ENCODE data around the gene TNXB. TPM values are rescaled to one million over a fixed set of nuclear protein-coding genes. Genes with fewer than 3 reads are reported as not detected.
A peak's percentile ranks its signal among the peaks of the same experiment; 100 is the strongest.

TNXB gene
- total and polyA plus RNA-seq, 9 of the 15 experiments (the other 6 are each of a cell fraction or from before 2014, with no cell fraction given): 0.14 to 28.1 (median 12.4) TPM

DNA sequence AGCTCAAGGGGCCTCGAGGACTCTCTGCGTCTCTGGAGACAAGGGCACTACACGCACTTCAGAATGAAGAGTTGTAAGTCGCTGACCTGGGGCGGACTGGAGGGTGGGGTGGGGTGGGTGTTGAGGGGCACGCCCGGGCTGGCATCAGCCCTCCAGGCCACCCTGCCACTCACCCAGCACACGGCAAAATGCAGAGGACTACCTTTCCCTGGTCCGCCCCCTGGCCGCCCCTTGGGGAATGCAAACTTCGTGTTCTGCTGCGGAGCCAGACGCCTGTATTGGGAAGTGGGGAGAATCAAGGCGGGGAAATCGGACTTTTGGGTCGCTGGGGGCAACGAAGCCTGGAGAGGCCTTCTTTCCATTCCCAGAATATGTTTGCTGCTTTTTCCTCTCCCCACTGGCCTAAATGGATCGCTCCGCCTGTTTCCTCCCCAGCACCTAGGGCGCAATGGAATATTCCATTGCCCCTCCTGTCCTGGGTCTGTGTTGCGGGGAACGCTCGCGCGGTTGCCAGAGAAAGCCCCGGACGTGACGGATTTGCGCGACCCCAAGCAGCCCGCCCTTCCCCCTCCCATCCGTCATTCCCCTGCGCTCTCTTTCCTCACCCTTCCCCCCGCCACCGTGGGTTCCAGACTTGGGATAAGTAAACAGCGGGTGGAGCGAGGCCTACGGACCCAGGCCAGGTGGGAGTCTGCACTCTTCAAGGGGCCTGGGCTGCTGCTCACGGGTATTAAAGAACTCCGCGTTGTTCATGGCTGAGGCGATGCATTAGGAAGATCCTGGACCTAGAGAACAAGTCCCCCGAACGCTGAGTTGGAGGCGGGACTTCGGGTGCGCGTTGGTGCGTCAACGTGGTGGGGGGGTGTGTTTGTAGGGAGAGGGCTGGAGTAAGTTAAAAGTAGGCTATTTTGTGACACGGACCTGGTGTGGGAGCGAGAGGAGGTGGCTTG lies 44.7 kb upstream of the TNXB start, which contains the start of gene PPT2 (continued):
- TF ChIP-seq SOX6 (IDR thresholded peaks at IDR 0.05): peak; percentile 41; the same call in 1 of the 2 replicates
- TF ChIP-seq CEBPG (CRISPR knock-in tag; IDR thresholded peaks at IDR 0.05): no peak; the same call in 1 of the 2 replicates
- no peak for TF ChIP-seq CEBPG (tag; conservative IDR thresholded peaks at IDR 0.05 in 1 of 2, IDR thresholded peaks at IDR 0.05 in 1 of 2)
- no peak for TF ChIP-seq RFX7 (CRISPR knock-in tag; IDR thresholded peaks at IDR 0.05)
- TF ChIP-seq CBFB (CRISPR knock-in tag; IDR thresholded peaks at IDR 0.05): no peak
- TF ChIP-seq RBBP5 (IDR thresholded peaks at IDR 0.05; ENCODE audit: borderline replicate concordance, insufficient read depth, low read length, poor library complexity, severe bottlenecking): no peak
- TF ChIP-seq LEF1 (IDR thresholded peaks at IDR 0.05): peak; percentile 83
- TF ChIP-seq ZNF354B (CRISPR knock-in tag; IDR thresholded peaks at IDR 0.05): no peak
- TF ChIP-seq, protein P1, sequence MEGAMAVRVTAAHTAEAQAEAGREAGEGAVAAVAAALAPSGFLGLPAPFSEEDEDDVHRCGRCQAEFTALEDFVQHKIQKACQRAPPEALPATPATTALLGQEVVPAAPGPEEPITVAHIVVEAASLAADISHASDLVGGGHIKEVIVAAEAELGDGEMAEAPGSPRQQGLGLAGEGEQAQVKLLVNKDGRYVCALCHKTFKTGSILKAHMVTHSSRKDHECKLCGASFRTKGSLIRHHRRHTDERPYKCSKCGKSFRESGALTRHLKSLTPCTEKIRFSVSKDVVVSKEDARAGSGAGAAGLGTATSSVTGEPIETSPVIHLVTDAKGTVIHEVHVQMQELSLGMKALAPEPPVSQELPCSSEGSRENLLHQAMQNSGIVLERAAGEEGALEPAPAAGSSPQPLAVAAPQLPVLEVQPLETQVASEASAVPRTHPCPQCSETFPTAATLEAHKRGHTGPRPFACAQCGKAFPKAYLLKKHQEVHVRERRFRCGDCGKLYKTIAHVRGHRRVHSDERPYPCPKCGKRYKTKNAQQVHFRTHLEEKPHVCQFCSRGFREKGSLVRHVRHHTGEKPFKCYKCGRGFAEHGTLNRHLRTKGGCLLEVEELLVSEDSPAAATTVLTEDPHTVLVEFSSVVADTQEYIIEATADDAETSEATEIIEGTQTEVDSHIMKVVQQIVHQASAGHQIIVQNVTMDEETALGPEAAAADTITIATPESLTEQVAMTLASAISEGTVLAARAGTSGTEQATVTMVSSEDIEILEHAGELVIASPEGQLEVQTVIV (CRISPR knock-in tag; IDR thresholded peaks at IDR 0.05; ENCODE audit: borderline replicate concordance): no peak
- TF ChIP-seq KLF16 (IDR thresholded peaks at IDR 0.05): no peak
- no peak for TF ChIP-seq RHOXF2B (CRISPR knock-in tag; conservative IDR thresholded peaks at IDR 0.05)
- TF ChIP-seq NCOA6 (IDR thresholded peaks at IDR 0.05): no peak
- TF ChIP-seq, protein P2, sequence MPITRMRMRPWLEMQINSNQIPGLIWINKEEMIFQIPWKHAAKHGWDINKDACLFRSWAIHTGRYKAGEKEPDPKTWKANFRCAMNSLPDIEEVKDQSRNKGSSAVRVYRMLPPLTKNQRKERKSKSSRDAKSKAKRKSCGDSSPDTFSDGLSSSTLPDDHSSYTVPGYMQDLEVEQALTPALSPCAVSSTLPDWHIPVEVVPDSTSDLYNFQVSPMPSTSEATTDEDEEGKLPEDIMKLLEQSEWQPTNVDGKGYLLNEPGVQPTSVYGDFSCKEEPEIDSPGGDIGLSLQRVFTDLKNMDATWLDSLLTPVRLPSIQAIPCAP (CRISPR knock-in tag; IDR thresholded peaks at IDR 0.05; ENCODE audit: borderline replicate concordance): no peak
- TF ChIP-seq MEIS2 (IDR thresholded peaks at IDR 0.05; ENCODE audit: partially characterized antibody): peak; percentile 29
- peak; percentile 60; the same call in 1 of the 2 replicates for TF ChIP-seq ZNF175 (CRISPR knock-in tag; IDR thresholded peaks at IDR 0.05; ENCODE audit: low read depth)
- no peak for TF ChIP-seq SMARCB1 (IDR thresholded peaks at IDR 0.05; ENCODE audit: insufficient read length, low read depth)
- TF ChIP-seq NR3C1 (CRISPR knock-in tag; IDR thresholded peaks at IDR 0.05): no peak
- no peak for TF ChIP-seq NUFIP1 (IDR thresholded peaks at IDR 0.05; ENCODE audit: partially characterized antibody)
- no peak for TF ChIP-seq RFX5 (IDR thresholded peaks at IDR 0.05; ENCODE audit: low read depth, low read length)
- TF ChIP-seq RUNX1 (IDR thresholded peaks at IDR 0.05; ENCODE audit: low read depth): no peak
- TF ChIP-seq, protein P3, sequence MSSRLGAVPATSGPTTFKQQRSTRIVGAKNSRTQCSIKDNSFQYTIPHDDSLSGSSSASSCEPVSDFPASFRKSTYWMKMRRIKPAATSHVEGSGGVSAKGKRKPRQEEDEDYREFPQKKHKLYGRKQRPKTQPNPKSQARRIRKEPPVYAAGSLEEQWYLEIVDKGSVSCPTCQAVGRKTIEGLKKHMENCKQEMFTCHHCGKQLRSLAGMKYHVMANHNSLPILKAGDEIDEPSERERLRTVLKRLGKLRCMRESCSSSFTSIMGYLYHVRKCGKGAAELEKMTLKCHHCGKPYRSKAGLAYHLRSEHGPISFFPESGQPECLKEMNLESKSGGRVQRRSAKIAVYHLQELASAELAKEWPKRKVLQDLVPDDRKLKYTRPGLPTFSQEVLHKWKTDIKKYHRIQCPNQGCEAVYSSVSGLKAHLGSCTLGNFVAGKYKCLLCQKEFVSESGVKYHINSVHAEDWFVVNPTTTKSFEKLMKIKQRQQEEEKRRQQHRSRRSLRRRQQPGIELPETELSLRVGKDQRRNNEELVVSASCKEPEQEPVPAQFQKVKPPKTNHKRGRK (tag; IDR thresholded peaks at IDR 0.05): no peak

Measured in K562 (cell line).